ENCODE data around the gene TIMM13.
"Not testable (repeated sequence)": the region's sequence is repeated elsewhere in the genome, so short reads cannot be mapped to it uniquely, and the experiment has no call there.

The TIMM13 gene

GRCh38 chr19:2427429-2428320 is at the start of gene TIMM13:
Gene TIMM13, minus strand, starts transcription at chr19:2427586. Its CDS starts 53 bp downstream, at chr19:2427533.
- peak; percentile 97 for DNase-seq

GRCh38 chr19:2476451-2477140 is 49.2 kb upstream of the TIMM13 start:
- DNase-seq = peak; percentile 80

DNA sequence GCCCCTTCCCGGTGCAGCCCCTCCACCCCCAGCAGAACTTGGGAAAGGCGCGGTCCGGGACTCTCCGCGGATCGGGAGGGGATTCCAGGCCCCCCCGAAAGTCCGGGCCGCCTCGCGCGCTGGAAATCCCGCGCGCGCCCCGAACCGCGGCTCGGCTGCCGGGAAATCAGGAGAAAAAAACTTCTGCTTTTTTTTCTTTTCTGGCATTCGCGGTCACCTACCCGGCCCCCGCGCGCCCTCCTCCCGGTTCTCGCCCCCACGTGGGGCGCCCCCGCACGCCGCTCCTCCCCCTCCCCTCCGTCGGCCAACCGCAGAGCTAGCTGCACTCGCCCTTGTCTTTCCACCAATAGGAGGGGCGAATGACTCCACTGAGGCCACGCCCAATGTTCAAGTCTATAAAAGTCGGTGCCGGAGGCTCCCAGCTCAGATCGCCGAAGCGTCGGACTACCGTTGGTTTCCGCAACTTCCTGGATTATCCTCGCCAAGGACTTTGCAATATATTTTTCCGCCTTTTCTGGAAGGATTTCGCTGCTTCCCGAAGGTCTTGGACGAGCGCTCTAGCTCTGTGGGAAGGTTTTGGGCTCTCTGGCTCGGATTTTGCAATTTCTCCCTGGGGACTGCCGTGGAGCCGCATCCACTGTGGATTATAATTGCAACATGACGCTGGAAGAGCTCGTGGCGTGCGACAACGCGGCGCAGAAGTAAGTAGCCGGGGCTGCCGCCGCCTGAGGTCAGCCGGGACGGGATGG is 48.5 kb upstream of the TIMM13 start, which contains the start of gene GADD45B:
Gene GADD45B, plus strand, starts transcription at position 426 of the 749 bp plus-strand sequence. Its CDS starts 232 bp downstream, at position 658.
- peak; percentile 98 for DNase-seq

GRCh38 chr19:2475018-2475701 is 47.8 kb upstream of the TIMM13 start:
- DNase-seq = peak; percentile 84

DNA sequence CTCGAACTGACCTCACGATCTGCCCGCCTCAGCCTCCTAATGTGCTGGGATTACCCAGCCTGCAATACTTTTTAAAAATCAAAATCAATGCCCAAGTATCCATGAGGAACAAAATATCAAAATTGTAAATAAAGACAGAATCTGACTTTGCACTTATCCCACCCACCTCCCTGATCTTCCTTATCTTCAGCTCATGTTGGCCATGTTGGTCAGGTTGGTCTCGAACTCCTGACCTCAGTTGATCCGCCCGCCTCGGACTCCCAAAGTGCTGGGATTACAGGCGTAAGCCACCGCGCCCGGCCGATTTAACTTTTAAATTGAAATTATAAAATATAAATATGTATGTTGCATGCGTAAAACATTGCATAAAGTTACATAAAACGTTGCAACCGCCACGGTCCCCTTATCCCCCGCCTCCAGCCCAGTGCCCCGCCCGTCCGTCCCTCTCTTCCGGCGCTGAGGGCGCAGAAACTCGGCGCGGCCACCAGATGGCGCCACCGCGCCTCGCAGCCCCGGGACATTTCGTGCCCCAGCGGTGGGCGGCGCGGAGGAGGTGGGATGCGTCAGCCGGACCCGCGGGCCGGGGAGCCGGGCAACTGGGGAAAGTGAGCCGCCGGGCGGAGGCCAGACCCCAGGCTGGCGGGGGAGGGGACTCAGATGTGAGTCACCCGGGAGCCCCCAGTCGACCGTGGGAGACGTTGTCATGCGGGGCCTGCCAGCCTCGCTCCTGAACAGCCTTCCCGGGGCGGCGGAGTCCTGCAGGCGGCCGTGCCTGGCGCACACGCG is 47.0 kb upstream of the TIMM13 start:
- DNase-seq = peak; percentile 92

DNA sequence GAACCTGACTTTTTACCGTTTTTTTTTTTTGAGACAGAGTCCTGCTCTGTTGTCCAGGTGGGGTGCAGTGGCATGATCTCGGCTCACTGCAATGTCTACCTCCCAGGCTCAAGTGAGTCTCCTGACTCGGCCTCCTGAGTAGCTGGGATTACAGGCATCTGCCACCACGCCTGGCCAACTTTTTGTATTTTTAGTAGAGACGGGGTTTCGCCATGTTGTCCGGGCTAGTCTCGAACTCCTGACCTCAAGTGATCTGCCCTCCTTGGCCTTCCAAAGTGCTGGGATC is 42.5 kb upstream of the TIMM13 start:
- DNase-seq = not testable (repeated sequence)

DNA sequence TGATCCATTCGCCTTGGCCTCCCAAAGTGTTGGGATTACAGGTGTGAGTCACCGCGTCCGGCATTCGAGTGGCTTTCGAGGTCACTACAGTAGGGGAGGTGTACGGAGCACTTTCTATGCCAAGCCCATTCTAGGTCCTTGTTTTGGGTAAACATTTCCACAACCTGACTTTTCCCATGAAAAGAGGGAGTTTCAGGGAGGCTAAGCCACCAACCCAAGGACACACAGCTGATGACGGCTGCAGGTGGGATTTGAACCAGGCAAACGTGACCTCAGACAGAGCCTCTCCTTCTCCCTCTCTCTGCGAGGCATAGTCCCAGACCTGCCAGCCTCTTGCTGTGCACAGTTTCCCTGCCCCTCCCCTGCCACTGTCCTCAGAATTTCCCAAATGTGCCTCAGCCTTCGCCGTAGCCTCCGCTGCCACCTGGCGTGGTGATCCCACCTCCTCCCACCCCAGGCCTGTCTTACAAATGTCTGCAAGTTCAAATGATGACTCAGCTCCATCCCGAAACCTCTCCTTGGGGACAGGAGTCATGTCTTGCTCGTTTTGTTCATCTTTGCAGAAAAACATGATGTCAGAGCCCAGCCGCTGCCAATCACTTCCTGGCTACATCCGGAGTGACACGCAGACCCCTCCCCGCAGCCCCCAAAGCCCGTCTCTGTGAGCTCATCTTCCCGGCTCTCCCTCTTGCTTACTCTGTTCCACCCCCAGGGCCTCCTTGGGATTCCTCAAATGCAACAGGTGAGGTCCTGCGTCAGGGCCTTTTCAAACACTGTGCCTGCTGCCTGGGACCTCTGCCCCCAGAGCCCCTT is 41.9 kb upstream of the TIMM13 start:
- peak; percentile 69 for DNase-seq

GRCh38 chr19:2468596-2468995 is 41.2 kb upstream of the TIMM13 start:
- DNase-seq = no peak

DNA sequence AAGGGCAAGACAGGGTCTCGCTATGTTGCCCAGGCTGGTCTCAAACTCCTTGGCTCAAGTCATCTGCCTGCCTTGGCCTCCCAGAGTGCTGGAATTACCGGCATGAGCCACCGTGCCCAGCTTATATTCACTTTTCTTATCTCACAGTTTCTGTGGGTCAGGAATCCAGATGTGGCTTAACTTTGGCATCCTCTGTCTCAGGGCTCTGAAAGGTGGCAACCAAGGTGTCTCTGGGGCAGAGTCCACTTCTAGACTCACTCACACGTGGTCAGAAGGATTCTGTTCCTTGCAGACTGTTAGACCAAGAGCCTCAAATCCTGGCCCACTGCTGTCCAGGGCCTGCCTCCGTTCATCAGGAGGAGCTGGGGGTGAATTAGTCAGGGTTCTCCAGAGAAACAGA is 37.0 kb upstream of the TIMM13 start:
- DNase-seq = no peak

DNA sequence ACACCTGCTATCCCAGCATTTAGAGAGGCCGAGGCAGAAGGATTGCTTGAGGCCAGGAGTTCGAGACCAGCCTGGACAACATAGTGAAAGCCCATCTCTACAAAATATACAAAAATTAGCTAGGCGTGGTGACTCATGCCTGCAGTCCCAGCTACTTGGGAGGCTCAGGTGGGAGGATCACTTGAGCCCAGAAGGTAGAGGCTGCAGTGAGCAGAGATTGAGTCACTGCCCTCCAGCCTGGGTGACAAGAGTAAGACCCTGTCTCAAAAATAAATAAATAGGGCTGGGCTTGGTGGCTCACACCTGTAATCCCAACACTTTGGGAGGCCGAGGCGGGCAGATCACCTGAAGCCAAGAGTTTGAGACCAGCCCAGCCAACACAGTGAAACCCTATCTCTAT is 36.3 kb upstream of the TIMM13 start:
- not testable (repeated sequence) for DNase-seq

GRCh38 chr19:2462635-2463421 is 35.4 kb upstream of the TIMM13 start:
- no peak for DNase-seq

DNA sequence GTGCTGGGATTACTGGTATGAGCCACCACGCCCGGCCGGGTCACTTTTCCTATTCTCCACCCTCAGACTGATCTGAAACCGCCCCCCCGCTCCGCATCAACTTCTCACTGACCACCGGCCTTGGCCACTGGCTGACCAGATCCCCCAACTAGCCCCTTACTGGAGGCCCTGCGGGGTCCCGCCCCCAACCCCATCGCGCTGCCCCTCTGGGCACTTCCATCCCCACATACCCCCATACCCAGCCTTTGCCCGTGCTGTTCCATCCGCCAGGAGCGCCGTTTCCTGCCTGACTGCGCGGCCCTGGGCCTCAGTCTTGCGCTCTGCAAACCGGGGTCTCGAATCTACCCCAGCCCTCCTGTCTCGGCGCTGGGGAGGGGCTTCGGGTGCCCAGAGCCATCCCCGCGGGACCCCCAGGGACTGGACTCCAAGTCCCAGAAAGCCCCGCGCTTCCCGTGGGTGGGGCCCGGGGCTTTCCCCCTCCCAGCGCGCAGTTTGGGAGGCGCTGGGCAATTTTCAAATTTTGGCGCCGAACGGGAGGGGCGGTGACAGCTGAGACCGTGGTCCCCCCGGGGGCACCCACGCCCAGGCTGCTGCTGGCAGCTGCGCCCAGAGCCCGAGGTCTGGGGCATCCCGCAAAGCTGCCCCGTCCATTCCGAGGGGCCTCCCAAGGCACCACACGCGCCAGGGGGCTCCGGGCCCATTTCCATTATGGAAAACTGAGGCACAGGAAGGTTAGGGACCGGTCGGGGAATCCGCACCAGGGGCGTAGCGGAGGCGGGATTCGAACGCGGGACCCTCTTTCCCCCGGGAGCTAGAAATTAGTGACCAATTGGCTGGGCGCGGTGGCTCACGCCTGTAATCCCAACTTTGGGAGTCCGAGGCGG is 34.6 kb upstream of the TIMM13 start:
- peak; percentile 81 for DNase-seq

- DNase-seq = no peak
Observed at GRCh38 chr19:2460245-2460644, 32.9 kb upstream of the TIMM13 start.

- DNase-seq = not testable (repeated sequence)
Observed at GRCh38 chr19:2458776-2459175, 31.4 kb upstream of the TIMM13 start.

DNA sequence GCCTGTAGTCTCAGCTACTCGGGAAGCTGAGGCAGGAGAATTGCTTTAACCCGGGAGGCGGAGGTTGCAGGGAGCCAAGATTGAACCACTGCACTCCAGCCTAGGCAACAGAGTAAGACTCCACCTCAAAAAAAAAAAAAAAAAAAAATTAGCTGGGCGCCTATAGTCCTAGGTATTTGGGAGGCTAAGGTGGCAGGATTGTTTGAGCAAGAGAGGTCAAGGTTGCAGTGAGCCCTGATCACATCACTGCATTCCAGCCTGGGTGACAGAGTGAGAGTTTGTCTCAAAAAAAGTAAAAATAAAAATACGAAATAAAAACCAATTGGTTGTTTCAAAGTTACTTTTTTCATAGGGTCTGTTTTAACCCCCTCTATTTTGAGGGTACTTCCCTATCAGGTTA is 30.7 kb upstream of the TIMM13 start:
- DNase-seq = no peak

DNA sequence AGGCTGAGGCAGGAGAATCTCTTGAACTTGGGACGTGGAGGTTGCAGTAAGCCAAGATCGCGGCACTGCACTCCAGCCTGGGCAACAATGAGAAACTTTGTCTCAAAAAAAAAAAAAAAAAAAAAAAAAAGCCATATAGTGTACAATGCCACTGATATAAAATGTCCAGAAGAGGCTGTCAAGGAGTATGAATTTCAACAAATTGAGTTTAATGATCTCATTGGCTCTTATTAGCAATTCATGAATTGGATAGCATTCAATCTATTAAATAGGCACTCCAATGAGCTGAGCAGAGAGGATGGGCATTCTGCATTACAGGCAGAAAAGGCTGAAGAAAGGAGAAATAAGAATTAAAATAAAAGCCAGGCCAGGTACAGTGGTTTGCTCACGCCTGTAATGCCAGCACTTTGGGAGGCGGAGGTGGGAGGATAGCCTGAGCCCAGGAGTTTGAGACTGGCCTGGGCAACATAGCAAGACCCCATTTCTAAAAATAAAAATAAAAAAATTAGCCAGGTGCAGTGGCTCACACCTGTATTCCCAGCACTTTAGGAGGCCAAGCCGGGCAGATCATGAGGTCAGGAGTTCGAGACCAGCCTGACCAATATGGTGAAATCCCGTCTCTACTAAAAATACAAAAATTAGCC is 30.1 kb upstream of the TIMM13 start:
- no peak for DNase-seq

GRCh38 chr19:2455851-2456570 is 28.6 kb upstream of the TIMM13 start:
- DNase-seq = peak; percentile 70

All from activated CD4-positive, alpha-beta T cell treated with anti-CD3 and anti-CD28 coated beads for 48 hours (primary cell).